NCI-H1694 (cell line): Measurements from ENCODE around the gene TMEM242.

ENCODE experiments used
- DNase-seq: peaks from one replicate; lab custom pipeline; 2025; lab: John Stamatoyannopoulos, UW

Gene TMEM242

DNA sequence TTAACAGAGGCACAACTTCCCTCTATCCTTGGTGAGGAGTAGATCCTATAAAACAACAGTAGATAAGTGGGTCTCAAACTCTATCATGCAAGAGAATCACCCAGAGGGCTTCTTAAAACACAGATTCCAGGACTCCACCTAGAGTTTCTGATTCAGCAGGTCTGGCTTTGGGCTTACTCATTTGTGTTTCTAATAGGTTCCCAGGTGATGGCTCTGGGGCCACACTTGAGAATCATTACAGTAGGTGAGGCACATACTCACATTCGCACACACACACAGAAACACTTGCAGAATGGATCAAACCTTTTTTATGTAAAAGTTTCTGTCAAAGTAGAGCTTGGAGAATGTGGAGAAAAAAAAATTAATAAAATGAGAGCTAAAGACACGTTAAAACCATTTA is 52.4 kb downstream of the TMEM242 start:
- no peak for DNase-seq

DNA sequence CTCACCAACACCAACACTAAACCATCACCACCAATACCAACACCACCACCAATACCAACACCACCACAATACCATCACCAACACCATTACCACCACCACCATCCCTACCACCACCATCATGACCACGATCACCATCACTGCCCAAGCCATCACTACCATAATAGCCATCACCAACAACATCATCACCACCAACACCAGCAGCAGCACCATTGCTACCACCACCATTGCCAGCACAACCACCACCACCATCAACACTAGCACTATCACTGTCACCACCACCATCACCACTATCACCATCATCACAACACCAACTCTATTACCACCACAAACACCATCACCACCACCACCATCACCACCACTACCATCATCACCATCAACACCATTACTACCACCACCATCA is 53.0 kb downstream of the TMEM242 start:
- no peak for DNase-seq

DNA sequence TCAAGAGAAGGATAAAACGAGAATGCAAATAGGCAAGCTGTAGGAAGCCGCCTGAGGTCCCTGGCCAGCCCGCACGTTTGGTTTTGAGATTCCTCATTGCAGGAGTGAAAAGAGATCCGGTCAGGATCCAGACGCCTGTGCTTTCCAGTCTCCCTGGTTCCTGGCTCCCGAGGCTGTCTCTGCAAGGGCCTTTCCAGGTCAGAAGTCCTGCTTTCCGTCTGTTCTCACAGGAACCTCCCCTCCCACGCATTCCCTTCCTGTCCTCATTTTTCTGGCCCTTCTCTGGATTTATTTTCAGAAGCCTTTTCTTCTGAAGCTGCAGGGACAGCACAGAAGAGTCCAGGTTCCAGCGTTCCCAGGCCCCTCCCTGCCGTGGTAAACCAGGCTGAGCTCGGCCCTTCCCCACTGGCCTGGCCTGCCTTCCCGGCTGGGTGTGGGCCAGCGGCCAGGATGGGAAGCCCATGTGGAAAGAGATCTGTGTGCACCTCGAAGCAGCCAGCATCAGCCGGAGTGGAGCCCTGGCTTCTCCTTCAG is 54.0 kb downstream of the TMEM242 start:
- no peak for DNase-seq

DNA sequence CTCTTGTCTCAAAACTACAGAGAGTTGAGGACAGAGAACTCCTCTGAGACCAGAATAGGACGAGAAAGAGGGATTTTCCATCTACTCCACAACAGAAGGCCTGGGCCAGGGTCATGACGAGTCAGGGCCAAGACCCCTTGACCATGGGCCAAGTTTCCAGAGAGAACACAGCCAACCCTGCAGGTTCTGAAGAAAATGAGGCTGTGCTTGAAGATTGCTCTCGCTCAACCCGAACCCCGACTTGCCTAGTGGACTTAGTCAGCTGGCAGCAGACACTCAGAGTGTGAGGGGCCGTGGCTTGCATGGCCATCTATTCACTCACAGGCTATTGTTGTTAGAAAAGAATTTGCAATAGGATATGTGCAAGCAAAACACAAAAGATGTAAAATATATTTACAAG is 54.5 kb downstream of the TMEM242 start:
- no peak for DNase-seq

DNA sequence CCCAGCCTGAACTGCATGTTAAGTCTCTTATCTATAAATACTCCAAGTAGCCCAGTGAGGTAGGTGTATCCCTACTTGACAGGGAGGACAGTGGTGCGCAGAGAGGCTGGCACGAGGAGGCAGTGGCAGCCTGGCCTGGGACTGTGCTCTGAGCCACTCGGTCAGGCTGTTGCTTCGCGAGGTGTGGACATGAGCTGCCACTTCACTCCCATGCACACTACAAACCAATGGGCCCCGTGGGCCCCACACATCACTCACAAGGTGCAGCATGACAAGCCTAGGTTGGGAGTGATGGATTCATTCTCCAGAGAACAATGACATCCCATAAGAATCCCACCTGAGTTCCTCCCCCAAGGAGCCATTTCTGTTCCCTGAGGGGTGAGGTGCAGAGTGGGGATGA is 54.9 kb downstream of the TMEM242 start:
- DNase-seq = no peak

DNA sequence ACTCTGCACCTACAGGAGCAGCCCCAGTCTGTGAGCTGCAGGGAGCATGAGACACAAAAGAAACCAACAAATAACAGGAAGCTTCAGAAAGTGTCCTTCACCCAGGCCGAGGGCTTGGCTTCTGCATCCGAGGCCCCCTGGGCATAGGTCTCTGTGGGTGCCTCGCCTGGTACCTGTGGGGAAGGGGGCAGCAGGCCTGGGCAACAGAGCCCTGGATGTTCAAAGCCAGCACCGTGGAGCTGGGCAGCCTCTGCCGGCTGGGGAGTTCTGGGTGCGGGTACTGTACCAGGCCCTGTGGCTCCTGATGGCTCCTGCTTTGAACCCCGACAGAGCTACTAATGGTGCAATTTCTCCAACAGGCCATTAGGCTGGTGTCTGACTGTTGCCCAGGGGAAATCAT is 55.7 kb downstream of the TMEM242 start:
- DNase-seq = no peak

DNA sequence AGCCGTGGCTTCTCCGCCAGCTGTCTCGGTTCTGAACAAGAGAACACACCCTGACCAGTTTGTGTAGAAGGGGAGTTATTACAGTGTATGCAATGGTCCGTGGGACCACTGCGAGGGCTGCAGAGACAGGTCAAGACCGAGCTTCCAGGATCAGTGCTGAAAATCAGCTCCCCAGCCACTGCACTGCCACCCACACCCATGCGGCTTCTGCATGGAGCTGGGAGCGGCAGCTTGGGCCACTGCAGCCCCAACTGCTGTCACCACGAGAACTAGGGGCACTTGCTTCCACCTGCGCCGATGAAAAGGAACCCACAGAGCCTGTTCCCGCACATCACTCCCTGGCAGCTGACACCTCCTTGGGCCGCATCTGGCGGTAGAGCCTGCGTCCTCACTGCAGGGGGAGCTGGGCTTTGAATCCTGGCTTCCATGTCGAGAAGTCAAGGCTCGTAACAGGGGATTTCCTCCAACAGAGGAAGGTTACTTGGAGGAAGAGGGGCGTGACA is 56.2 kb downstream of the TMEM242 start:
- DNase-seq = no peak

DNA sequence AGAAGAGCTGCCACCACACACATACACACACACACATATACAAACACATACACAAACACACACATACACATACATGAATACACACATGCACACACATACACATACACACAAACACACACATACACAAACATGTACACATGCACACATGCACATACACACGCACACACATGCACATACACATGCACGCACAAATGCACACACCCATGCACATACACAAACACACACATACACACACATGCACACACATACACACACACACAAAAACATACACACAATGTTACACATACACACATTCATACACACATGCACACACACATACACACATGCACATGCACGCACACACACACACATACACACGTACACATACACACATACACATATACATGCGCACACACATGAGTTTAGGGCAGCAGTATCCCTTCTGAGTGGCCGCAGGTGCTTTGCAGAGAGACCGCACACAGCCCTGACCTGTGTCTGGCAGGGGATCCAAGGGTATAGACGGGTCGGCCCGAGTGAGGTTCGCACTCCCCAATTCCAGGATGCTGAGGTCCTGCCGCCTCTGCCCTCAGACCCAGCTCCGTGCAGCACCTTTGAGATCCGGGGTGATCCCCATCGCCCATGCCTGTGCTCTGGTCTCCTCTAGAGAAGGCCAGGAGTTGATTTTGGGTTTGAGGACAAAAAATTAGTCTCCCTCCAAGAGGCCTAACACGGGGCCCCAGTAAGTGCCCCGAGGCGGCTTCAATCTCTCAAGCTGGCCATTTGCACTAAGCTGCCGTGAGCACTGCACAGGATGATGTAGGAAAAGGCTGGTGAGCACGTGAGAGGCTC is 56.8 kb downstream of the TMEM242 start:
- no peak for DNase-seq

DNA sequence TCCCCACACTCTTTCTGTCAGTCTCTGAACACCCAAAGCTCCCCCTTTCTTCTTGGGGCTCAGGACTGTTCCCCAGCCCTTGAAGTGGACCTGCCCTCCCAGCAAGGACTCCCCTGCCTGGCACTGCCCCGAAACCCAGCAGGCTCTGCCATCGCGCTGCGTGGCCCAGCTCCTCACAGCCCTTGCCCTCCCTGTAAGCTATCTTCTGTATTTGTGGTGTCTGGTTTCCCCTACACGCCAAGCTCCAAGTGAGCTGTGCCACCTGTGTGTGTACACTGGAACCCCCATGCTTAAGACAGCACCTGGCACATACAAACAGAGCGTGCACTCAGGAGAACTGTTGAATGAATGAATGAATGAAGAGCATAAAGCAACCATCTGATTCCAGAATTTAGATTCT is 57.7 kb downstream of the TMEM242 start:
- DNase-seq = no peak

DNA sequence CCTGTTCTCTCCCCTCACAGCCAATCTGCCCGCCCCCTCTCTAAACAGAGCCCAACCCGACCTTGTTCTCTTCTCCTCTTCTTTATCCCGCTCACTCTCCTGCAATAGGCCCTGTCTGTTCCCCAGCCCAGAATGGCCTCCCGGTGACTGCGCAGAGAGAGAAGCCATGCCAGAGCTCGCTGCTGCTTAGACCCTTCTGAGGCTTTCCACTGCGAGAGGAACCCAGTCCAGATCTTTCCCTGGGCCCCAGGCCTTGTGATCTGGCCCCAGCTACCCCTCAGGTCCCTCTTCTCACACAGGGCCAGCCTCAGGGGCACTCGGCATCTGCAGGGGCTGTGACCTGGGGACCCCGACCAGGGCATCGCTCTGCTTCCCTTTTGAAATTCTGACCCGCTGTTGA is 58.1 kb downstream of the TMEM242 start:
- DNase-seq = no peak

DNA sequence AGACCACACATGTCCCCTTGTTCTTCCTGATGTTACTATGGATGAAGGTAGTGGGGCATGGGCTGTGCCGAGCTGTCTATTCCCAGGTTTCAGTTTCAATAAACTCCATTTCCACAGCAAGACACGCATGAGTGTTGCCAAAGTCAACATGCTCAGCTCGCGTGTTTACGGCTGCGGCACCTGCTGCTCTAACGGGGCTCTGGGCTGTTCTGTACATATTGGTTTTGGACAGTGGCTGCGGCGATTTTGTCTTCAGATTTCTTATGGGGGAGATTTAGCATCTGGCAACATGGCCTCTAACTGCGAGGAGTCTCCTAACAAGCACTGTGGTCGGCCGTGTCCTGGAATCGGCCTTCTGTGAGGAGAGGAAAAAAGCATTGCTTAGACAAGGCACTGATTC is 58.6 kb downstream of the TMEM242 start:
- no peak for DNase-seq

DNA sequence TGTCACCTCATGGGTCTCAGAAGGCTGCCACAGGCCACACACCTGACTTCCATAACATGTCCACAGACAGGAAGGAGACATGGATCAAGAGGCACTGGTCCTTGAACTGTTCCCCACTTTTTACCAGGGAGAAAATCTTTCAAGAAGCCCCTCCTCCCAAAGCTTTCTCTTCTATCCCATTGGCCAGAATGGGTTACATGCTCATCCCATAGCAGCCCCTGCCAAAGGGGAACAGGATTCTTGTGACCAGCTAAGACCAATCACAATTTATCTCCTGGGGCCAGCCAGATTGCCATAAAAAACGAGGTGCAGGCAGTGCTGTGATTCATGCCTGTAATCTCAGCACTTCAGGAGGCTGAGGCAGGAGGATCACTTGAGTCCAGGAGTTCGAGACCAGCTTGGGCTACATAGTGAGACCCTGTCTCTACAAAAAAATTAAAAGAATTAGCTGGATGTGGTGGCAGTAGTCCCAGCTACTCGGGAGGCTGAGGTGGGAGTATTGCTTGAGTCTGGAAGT is 59.4 kb downstream of the TMEM242 start:
- no peak for DNase-seq

DNA sequence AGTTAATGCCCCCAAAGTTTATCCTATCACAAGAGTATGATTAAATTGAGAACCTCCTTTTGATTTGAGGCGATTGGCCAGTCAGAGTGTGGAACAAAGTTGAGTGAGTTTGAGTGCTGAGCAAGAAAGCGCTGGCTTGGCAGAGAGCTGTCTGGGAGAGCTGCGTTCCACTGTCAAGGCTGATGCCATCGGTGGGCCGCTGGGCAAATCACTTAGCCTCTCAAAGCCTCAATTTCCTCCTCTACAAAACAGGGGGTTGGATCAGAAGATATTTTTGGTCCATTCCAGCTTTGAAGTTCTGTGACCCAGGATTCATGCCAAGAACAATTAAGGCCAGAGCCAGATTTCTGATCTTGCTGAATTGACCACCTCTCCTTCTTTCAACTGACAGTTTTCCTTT is 60.2 kb downstream of the TMEM242 start:
- DNase-seq = no peak

DNA sequence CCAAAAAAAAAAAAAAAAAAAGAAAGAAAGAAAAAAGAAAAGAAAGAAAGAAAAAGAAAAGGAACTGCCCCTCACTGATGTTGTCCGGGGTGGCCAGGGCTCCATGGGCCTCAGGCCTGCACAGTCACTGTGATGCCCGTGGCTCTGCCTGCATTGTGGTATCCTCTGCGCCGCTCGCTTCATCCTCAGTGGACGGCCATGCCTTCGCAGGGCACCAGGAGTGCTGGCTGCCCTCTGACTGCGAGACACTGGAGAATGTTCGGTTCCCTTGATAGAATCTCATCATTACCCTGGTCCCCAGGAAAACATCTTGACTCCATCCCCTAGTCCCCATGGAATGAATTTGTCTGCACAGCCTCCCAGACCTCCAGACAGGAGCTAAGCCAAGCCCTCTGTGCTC is 61.7 kb downstream of the TMEM242 start:
- no peak for DNase-seq

DNA sequence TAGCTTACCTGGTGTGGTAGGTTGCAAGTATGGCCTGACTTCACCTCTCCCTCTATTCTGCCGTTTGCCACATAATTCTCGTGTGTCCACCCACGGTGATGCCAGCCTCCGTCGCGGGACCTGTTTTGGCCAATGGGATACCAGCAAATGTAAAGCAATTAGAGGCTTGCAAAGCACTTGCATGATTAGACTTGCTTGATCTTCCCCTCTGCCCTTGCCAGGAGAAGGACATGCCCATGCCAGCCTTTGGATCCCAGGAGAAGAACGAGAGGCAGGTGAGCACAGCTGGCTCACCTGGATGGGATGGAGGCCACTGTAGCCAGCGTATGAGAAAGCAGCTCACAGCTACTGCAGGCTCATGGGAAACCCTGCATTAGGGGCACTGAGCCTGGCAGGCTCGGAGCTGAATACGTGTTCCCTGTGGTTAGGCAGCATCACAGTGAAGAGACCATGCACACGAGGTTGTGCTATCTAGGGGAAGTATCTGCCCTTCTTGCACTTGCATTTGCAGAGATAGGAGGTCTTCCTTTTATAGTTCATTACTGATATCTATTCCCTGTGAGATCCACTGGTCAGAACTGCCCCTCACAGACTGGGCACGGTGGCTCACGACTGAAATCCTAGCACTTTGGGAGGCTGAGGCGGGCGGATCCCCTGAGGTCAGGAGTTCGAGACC is 62.4 kb downstream of the TMEM242 start:
- no peak for DNase-seq

DNA sequence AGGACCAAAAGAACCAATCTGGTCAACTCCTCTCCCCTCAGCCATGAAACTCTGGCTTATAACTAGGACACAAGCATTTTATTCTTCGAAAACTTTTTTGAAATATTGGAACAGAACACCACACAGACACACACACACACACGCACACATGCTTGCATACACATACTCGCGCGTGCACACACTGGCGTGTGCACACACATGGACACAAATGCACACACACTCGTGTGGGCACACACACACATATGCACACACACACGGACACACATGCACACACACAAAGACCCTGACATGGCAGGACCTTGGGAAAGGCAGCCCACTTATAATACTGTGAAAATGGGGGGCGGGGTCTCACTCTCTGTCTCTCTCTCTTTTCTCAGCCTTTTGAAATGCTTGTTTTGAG is 63.9 kb downstream of the TMEM242 start:
- DNase-seq = no peak

DNA sequence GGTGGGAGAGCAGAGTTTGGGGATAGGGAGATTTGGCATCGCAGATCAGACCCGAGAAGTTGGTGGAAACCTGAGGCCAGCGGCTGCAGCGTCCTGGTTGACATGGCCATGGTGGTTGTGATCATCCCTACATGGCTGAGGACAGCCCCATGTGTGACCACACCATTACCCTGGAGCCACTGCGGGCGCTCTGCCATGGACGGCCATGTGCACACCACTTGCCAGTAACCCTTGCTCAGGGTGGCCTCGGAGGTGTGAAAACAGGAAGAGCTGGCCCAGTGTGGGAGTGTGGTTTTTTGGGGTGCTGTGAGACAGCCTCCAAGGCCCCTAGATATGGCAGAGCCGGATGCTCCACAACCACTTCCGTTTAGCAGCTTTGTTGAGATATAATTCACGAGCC is 64.4 kb downstream of the TMEM242 start:
- no peak for DNase-seq

DNA sequence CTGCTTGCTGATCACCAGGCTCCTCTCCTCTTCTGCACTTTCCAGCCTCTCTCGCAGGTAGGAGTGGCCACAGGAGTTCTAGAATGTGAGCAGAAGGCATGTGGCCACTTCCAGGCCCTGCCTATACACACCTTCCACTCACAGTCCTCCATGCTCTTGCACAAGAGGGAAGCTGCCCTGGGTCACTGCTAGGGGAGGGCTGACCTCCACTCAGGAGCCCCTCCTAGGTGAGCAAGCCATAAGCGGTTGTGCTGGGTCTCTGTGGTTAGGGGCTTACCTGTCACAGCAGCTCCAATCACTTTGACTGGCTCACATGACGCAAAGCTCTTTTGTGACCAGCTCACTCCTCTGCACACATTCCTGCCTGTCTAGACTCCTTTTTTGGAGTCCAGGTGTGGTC is 68.2 kb downstream of the TMEM242 start:
- DNase-seq = no peak

DNA sequence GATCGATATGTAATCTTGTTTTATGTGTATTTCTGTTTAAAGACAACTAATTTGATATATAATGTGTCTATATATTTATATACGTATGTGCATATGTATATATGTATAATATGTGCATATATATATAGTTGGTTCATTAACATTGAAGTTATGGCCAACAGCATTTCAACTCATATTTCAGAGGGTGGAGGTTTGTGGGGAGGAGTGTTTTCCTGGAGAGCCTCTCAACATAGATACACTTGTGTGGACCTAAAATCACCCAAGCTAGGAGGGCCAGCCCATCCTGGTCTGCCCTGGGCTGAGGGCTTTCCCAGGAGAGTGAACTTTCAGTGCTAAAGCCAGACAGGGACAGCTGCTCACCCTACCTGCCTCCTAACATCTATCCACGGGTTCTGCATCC is 68.8 kb downstream of the TMEM242 start:
- no peak for DNase-seq

DNA sequence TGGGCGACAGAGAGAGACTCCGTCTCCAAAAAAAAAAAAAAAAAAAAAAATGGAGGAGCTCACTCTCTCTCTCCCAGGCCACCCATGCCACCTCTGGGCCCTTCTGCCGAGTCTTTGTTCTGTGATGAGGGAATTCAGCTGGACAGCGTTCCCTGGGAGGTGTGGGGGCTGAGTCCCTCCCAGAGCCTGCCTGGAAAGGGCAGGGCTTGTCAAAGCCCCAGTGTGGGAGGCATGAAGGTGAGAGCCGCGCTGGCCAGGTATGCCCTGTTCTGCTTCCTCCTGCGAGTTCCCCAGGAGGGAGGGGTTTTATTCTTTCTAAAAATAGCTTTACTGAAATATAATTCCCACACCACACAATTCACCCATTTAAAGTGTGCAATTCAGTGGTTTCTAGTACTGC is 69.6 kb downstream of the TMEM242 start:
- no peak for DNase-seq

DNA sequence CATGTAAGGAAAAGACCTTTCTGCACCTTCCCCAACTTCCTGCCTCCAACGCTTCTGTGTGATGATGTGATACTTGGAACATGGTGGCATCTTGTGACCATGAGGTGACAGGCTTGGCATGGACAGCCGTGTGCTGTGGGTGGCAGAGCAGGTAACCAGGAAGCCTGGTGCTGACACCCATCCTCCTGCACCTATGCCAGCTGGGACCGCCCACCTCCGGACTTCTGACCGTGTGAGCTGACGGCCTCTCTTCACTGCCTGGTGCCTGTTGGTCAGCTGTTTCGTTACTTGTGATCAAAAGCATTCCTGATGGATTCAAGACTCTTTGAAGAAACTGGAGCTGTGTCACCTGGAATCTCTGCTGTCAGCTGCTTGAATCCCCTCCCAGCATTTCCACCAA is 70.3 kb downstream of the TMEM242 start:
- no peak for DNase-seq

DNA sequence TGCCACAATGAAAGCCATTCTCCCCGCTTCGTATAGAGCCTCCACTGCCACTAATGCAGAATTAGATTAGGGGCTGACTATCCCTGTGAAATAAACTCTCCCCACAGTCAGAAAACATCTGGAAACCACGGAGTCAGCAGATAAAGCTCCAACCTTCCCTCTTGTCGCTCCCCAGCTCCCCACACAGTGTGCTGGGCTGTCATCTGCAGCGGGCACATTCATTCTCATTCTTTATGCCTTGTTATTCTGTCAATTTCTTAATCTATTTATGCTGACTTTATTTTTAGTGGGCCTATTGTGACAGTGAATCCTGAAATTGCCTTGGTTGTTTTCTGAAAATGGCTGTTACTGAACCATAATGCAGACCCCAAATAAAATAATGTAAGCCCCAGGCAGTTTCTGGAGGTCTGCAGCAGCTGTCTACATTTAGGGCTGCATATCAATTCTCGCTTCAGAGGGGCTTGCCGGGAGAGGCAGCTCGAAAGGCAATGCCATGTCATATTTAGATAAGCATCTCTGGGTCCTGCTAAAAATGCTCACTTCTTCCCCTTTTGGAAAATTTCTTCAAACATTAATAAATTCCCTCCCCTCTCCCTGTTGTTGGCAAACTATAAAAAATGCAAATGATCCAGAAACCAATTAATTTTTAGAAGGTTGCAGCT is 71.6 kb downstream of the TMEM242 start:
- DNase-seq = no peak

DNA sequence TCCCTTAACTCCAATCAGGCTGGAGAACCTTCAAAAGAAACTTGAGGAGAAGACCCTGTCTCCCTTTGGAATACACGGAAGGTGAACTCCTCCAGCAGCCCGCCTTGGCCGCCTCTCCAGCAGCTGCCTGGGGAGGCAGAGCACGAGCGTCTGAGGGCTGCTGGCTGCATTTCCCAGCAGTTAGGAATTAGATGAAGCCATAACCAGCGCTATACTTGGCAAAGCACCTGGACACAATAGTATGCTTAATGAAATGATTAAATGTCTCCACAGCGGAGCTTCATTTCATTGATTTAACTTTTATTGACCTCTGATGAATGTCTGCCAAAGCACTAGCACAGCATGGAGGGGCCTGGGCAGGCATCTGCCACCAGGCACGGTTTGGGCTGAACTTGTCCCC is 73.5 kb downstream of the TMEM242 start:
- DNase-seq = no peak
